HCT116 (cell line): Measurements from ENCODE around the gene STK38L. TPM values are rescaled to one million over a fixed set of nuclear protein-coding genes. Genes with fewer than 3 reads are reported as not detected.

ENCODE experiments used
- ATAC-seq: fragments of 200-7000 bp; cut with Tn5 transposase; 2 replicates; pipeline ENCODE4 v1.9.1; 2020; ENCODE audit warnings: mild to moderate bottlenecking, moderate library complexity
- BruUV-seq: library from RNA; stranded (reverse); fragments of 400-500 nt; replicated peaks from 2 replicates; lab custom pipeline; 2021; lab: Mats Ljungman, UMichigan
- CTCF ChIA-PET: fragments of 300-600 bp; sonication (Branson Sonifier 250); formaldehyde crosslinking; loops from one replicate; lab custom pipeline; 2021; ENCODE audit warnings: antibody characterized with exemption; lab: Charles Lee
- POLR2A ChIA-PET: fragments of 300-600, 350-600 bp; sonication (Branson Sonifier 250); formaldehyde crosslinking; loops from one replicate; lab custom pipeline; 2021; ENCODE audit warnings: antibody characterized with exemption; lab: Charles Lee
- RAD21 ChIA-PET, 2 experiments: fragments of 300-600 bp; sonication (Branson Sonifier 250); formaldehyde crosslinking; loops; one replicate each; lab custom pipeline; 2023; ENCODE audit warnings: low total read pairs in 2 of 2; ENCODE audit not compliant: uncharacterized antibody in 2 of 2, unreplicated experiment in 2 of 2, low non-redundant PET in 1 of 2; lab: Charles Lee
- DNase-seq: peaks from one replicate; pipeline ENCODE4 v3.0.0-alpha.2; 2010; ENCODE audit warnings: low read depth, low spot score
- H2AFZ ChIP-seq: fragments of 200-600 bp; shearing (Covaris generic), sonication (generic); 2 replicates; pipeline ENCODE4 v1.6.1; 2017; ENCODE audit warnings: low read depth, mixed run types, mixed read lengths, antibody characterized with exemption, low read length; ENCODE audit not compliant: poor library complexity, severe bottlenecking
- H3K27ac ChIP-seq: 2 replicates; pipeline ENCODE4 v1.5.1; 2012; ENCODE audit warnings: low read depth, low read length
- H3K27me3 ChIP-seq: fragments of 200-600 bp; sonication (generic); 2 replicates; pipeline ENCODE4 v1.6.1; 2016; ENCODE audit warnings: mixed run types, low read length, mixed read lengths; ENCODE audit not compliant: insufficient read depth
- H3K36me3 ChIP-seq, 2 experiments: fragments of 200-500 bp in 1 of 2; fragments of 200-600 bp in 1 of 2; sonication (Bioruptor generic) in 1 of 2; sonication (generic) in 1 of 2; 2 replicates each; pipeline versions ENCODE4 v1.5.1 to v1.6.1; 2014 to 2016; ENCODE audit warnings: low read length in 2 of 2, inconsistent platforms in 1 of 2, mixed read lengths in 1 of 2, mixed run types in 1 of 2; ENCODE audit not compliant: insufficient read depth in 2 of 2, control insufficient read depth in 1 of 2
- H3K4me1 ChIP-seq, 2 experiments: fragments of 200-600 bp in 1 of 2; sonication (generic) in 1 of 2; 2 replicates each; pipeline versions ENCODE4 v1.5.1 to v1.6.1; 2012 to 2017; ENCODE audit warnings: low read length in 2 of 2, inconsistent platforms in 1 of 2, mild to moderate bottlenecking in 1 of 2, mixed read lengths in 1 of 2, mixed run types in 1 of 2, moderate library complexity in 1 of 2; ENCODE audit not compliant: insufficient read depth in 2 of 2, control insufficient read depth in 1 of 2
- H3K4me2 ChIP-seq: fragments of 200-600 bp; sonication (generic); 2 replicates; pipeline ENCODE4 v1.6.1; 2017; ENCODE audit warnings: mixed run types, low read length, mixed read lengths
- H3K4me3 ChIP-seq, 2 experiments: fragments of 200-600 bp in 1 of 2; sonication (generic) in 1 of 2; replicated peaks in 1 of 2; 2 replicates each; pipeline ENCODE4 v1.5.1; 2011 to 2016; ENCODE audit warnings: low read length in 2 of 2, control low read depth in 1 of 2, low read depth in 1 of 2, mild to moderate bottlenecking in 1 of 2, mixed read lengths in 1 of 2, mixed run types in 1 of 2
- H3K79me2 ChIP-seq: fragments of 200-600 bp; sonication (generic); 2 replicates; pipeline ENCODE4 v1.6.1; 2017; ENCODE audit warnings: mild to moderate bottlenecking, mixed run types, low read length, moderate library complexity, mixed read lengths; ENCODE audit not compliant: insufficient read depth
- H3K9ac ChIP-seq: fragments of 200-600 bp; sonication (generic); 2 replicates; pipeline ENCODE4 v1.6.1; 2016; ENCODE audit warnings: low read length, mixed read lengths
- H3K9me2 ChIP-seq: fragments of 200-600 bp; sonication (generic), shearing (Covaris generic); 2 replicates; pipeline ENCODE4 v1.6.1; 2017; ENCODE audit warnings: mixed run types, mild to moderate bottlenecking, moderate library complexity; ENCODE audit not compliant: insufficient read depth
- H3K9me3 ChIP-seq, 2 experiments: fragments of 200-500 bp in 1 of 2; fragments of 200-600 bp in 1 of 2; sonication (Bioruptor generic) in 1 of 2; sonication (generic) in 1 of 2; 2 replicates each; pipeline ENCODE4 v1.6.1; 2014 to 2017; ENCODE audit warnings: low read length in 2 of 2, mixed read lengths in 2 of 2, inconsistent platforms in 1 of 2, low read depth in 1 of 2, mild to moderate bottlenecking in 1 of 2, mixed run types in 1 of 2, moderate library complexity in 1 of 2; ENCODE audit not compliant: control insufficient read depth in 1 of 2, insufficient read depth in 1 of 2
- H4K20me1 ChIP-seq: fragments of 200-600 bp; sonication (generic), shearing (Covaris generic); 2 replicates; pipeline ENCODE4 v1.6.1; 2017; ENCODE audit warnings: mixed run types, mild to moderate bottlenecking, moderate library complexity; ENCODE audit not compliant: insufficient read depth
- ATF3 ChIP-seq: IDR thresholded peaks from 2 replicates; pipeline ENCODE4 v1.6.1; 2012
- CTCF ChIP-seq, 3 experiments: fragments of 200-600 bp in 1 of 3; sonication (generic) in 1 of 3; IDR thresholded peaks in 2 of 3; conservative IDR thresholded peaks in 1 of 3; 2 replicates each; pipeline ENCODE4 v1.5.1; 2012 to 2017; ENCODE audit warnings: low read depth in 2 of 3, low read length in 2 of 3, antibody characterized with exemption in 1 of 3, borderline replicate concordance in 1 of 3, control low read depth in 1 of 3, mild to moderate bottlenecking in 1 of 3, mixed read lengths in 1 of 3, mixed run types in 1 of 3, moderate library complexity in 1 of 3; ENCODE audit not compliant: insufficient read depth in 1 of 3
- ELF1 ChIP-seq: IDR thresholded peaks from 2 replicates; pipeline ENCODE4 v1.6.1; 2012; ENCODE audit warnings: low read depth, borderline replicate concordance
- SP1 ChIP-seq: IDR thresholded peaks from 2 replicates; pipeline ENCODE4 v1.6.1; 2012; ENCODE audit warnings: low read depth
- YY1 ChIP-seq: IDR thresholded peaks from 2 replicates; pipeline ENCODE4 v1.6.1; 2011; ENCODE audit warnings: low read length, low read depth, moderate library complexity, mild to moderate bottlenecking; ENCODE audit not compliant: insufficient replicate concordance; ENCODE audit errors: extremely low read depth
- ZBTB33 ChIP-seq: IDR thresholded peaks from 2 replicates; pipeline ENCODE4 v1.6.1; 2011; ENCODE audit warnings: mild to moderate bottlenecking, low read length, moderate library complexity; ENCODE audit not compliant: insufficient replicate concordance; ENCODE audit errors: extremely low read depth
- ZFX ChIP-seq: fragments of 450-650 bp; IDR thresholded peaks from 2 replicates; pipeline ENCODE4 v1.6.1; 2017
- intact Hi-C: fragments of 100-400 bp; cut with micrococcal nuclease; formaldehyde crosslinking; loops from 2 replicates; pipeline ENCODE4 v1.10.0; 2022
- total RNA-seq: library from RNA; stranded (reverse); gene quantifications from one replicate; pipeline ENCODE4 v1.2.1, GENCODE V29; 2021; ENCODE audit not compliant: unreplicated experiment

The STK38L gene
- total RNA-seq, 1 experiment from 2014 or later, result 23.9 TPM

GRCh38 chr12:27246141-27246540 is 2.1 kb downstream of the STK38L start:
- no peaks in the 10 kb centered on the region for H3K9me3 ChIP-seq
- no peak overlapping the region for H3K4me3 ChIP-seq
- H3K79me2 ChIP-seq, result peaks cover 34% of the 10 kb centered on the region
- ChIA-PET CTCF (no interaction called here), RAD21 (no interaction called here), POLR2A (no interaction called here)
- intact Hi-C loops, result no loop called here
- H4K20me1 ChIP-seq, result no peaks in the 10 kb centered on the region
- H3K4me1 ChIP-seq, result peaks cover 5 to 11% of the 10 kb centered on the region in 2 experiments; a peak in 3 of 4 replicates
- no TSS peak for BruUV-seq
- DNase-seq (no peak), ATAC-seq (no peak)
- H2AFZ ChIP-seq, result no peak overlapping the region
- TF ChIP-seq SP1 (no peak), ATF3 (no peak), YY1 (no peak), ZBTB33 (no peak), ZFX (no peak), ELF1 (no peak)
- H3K4me2 ChIP-seq, result peak overlapping the region; percentile 89; the same call in 1 of the 2 replicates
- H3K9me2 ChIP-seq, result no peaks in the 10 kb centered on the region
- H3K27ac ChIP-seq, result no peak overlapping the region
- H3K27me3 ChIP-seq, result no peaks in the 10 kb centered on the region
- no peak overlapping the region for H3K9ac ChIP-seq
- H3K36me3 ChIP-seq, result no peaks in the 10 kb centered on the region

- Histone ChIP-seq H3K36me3 (no peaks in the 10 kb centered on the region), H3K4me3 (no peak overlapping the region), H3K9me3 (no peaks in the 10 kb centered on the region), H3K9me2 (no peaks in the 10 kb centered on the region), H3K27me3 (no peaks in the 10 kb centered on the region), H3K79me2 (peaks cover 34% of the 10 kb centered on the region), H3K27ac (no peak overlapping the region), H3K9ac (no peak overlapping the region), H3K4me2 (no peak overlapping the region), H3K4me1 (peaks cover 5 to 11% of the 10 kb centered on the region in 2 experiments; a peak in 3 of 4 replicates), H4K20me1 (no peaks in the 10 kb centered on the region), H2AFZ (no peak overlapping the region)
- no peak for TF ChIP-seq CTCF (IDR thresholded peaks at IDR 0.05 in 2 of 3, conservative IDR thresholded peaks at IDR 0.05 in 1 of 3; ENCODE audit: borderline replicate concordance in 1 of 3, insufficient read depth in 1 of 3, low read depth in 2 of 3, low read length in 2 of 3)
- no peak for ATAC-seq
- intact Hi-C loops, result no loop called here
- DNase-seq, result no peak
- POLR2A ChIA-PET, result no interaction called here
- RAD21 ChIA-PET, result no interaction called here
- no TSS peak for BruUV-seq
- CTCF ChIA-PET, result no interaction called here
Observed at GRCh38 chr12:27246774-27247173, 2.7 kb downstream of the STK38L start.
